SK-N-MC (cell line): ENCODE results near the gene RELN.

ENCODE experiments used
- EZH2 ChIP-seq: fragments of 200-600 bp; sonication (generic); IDR thresholded peaks from one replicate; pipeline ENCODE4 v1.6.1; 2017; ENCODE audit warnings: antibody characterized with exemption
- FOXP2 ChIP-seq: optimal IDR thresholded peaks from 2 replicates; pipeline ENCODE3; 2011; ENCODE audit warnings: mild to moderate bottlenecking, moderate library complexity; ENCODE audit not compliant: insufficient read depth; ENCODE audit errors: extremely low read length, control extremely low read depth
- POLR2AphosphoS5 ChIP-seq: IDR thresholded peaks from 2 replicates; pipeline ENCODE4 v1.6.1; 2012; ENCODE audit warnings: mild to moderate bottlenecking, low read depth, low read length, borderline replicate concordance

- no peak for TF ChIP-seq POLR2AphosphoS5
- no peak for TF ChIP-seq EZH2
- TF ChIP-seq FOXP2, result no peak
Observed at GRCh38 chr7:103993551-103993950, 4.1 kb upstream of the RELN start.
